ENCODE data around the gene GAB2. TPM values are rescaled to one million over a fixed set of nuclear protein-coding genes. Genes with fewer than 3 reads are reported as not detected.

Gene GAB2
- total and polyA plus RNA-seq, 2 of the 13 experiments (the other 11 are each of a cell fraction or from before 2014, with no cell fraction given), result 4.1 to 8.6 TPM

GRCh38 chr11:78259777-78260487, 157.7 kb downstream of the GAB2 start:
- Histone ChIP-seq H2AFZ (ENCODE audit: low read length) (no peak overlapping the region), H3K4me3 (replicated peaks in 1 of 3; ENCODE audit: insufficient read depth in 1 of 3, low read depth in 2 of 3, low read length in 3 of 3) (no peak overlapping the region), H3K4me2 (ENCODE audit: low read depth, low read length) (no peak overlapping the region), H3K36me3 (replicated peaks in 1 of 2; ENCODE audit: control insufficient read depth in 1 of 2, insufficient read depth in 2 of 2, low read length in 2 of 2) (no peaks in the 10 kb centered on the region), H3K4me1 (ENCODE audit: insufficient read depth, low read length) (peaks cover 14% of the 10 kb centered on the region), H3K9me3 (ENCODE audit: low read length) (no peaks in the 10 kb centered on the region), H3K9ac (ENCODE audit: insufficient read depth, low read depth, low read length) (no peak overlapping the region), H4K20me1 (ENCODE audit: insufficient read depth, low read length) (no peaks in the 10 kb centered on the region), H3K27me3 (ENCODE audit: control insufficient read depth in 1 of 2, insufficient read depth in 2 of 2, low read length in 2 of 2) (no peaks in the 10 kb centered on the region), H3K79me2 (ENCODE audit: insufficient read depth, low read length) (no peaks in the 10 kb centered on the region), H3K27ac (ENCODE audit: extremely low read length, insufficient read depth, low read length) (no peak overlapping the region)
- intact Hi-C loops (cut with micrococcal nuclease; ENCODE audit: unreplicated experiment) (no loop called here), in situ Hi-C loops (cut with HindIII; ENCODE audit: extremely low pct_ligation_motif_present, low pct_unique_long_range_greater_than_20kb) (no loop called here)
- FAIRE-seq (no peak), DNase-seq (ENCODE audit: low spot score) (peak; percentile 5), ATAC-seq (peak; percentile 59)
- WGBS (ENCODE audit: low lambda C conversion rate), result 74% methylated on average over 8 of the region's 8 CpGs
- POLR2A ChIA-PET, result no interaction called here
- BruUV-seq (replicated peaks), result no TSS peak
- CTCF ChIA-PET (ENCODE audit: low intra/inter-chr PET ratio, low total read pairs), result no interaction called here
- TF ChIP-seq ZNF75D (CRISPR knock-in tag; IDR thresholded peaks at IDR 0.05; ENCODE audit: borderline replicate concordance) (no peak), FIP1L1 (IDR thresholded peaks at IDR 0.05; ENCODE audit: borderline replicate concordance, insufficient read depth, low read depth, low read length) (no peak), YEATS2 (CRISPR knock-in tag; IDR thresholded peaks at IDR 0.05; ENCODE audit: borderline replicate concordance) (no peak), ZFP90 (CRISPR knock-in tag; IDR thresholded peaks at IDR 0.05; ENCODE audit: borderline replicate concordance) (no peak), PHF5A (CRISPR knock-in tag; IDR thresholded peaks at IDR 0.05; ENCODE audit: low read depth, unreplicated experiment) (no peak), MXI1 (IDR thresholded peaks at IDR 0.05; ENCODE audit: borderline replicate concordance, low read depth, low read length) (no peak), RAD51 (IDR thresholded peaks at IDR 0.05; ENCODE audit: borderline replicate concordance) (no peak)

- intact Hi-C loops (cut with micrococcal nuclease; ENCODE audit: unreplicated experiment) (no loop called here), in situ Hi-C loops (cut with HindIII; ENCODE audit: extremely low pct_ligation_motif_present, low pct_unique_long_range_greater_than_20kb) (no loop called here)
- Histone ChIP-seq H3K27me3 (ENCODE audit: control insufficient read depth in 1 of 2, insufficient read depth in 2 of 2, low read length in 2 of 2) (no peaks in the 10 kb centered on the region), H3K9me3 (ENCODE audit: low read length) (no peaks in the 10 kb centered on the region), H3K9ac (ENCODE audit: insufficient read depth, low read depth, low read length) (no peak overlapping the region), H2AFZ (ENCODE audit: low read length) (no peak overlapping the region), H3K4me2 (ENCODE audit: low read depth, low read length) (no peak overlapping the region), H3K36me3 (replicated peaks in 1 of 2; ENCODE audit: control insufficient read depth in 1 of 2, insufficient read depth in 2 of 2, low read length in 2 of 2) (no peaks in the 10 kb centered on the region), H3K4me3 (replicated peaks in 1 of 3; ENCODE audit: insufficient read depth in 1 of 3, low read depth in 2 of 3, low read length in 3 of 3) (no peak overlapping the region), H3K4me1 (ENCODE audit: insufficient read depth, low read length) (peaks cover 14% of the 10 kb centered on the region), H3K27ac (ENCODE audit: extremely low read length, insufficient read depth, low read length) (no peak overlapping the region), H4K20me1 (ENCODE audit: insufficient read depth, low read length) (no peaks in the 10 kb centered on the region), H3K79me2 (ENCODE audit: insufficient read depth, low read length) (no peaks in the 10 kb centered on the region)
- BruUV-seq (replicated peaks), result no TSS peak
- FAIRE-seq, result no peak
- POLR2A ChIA-PET, result no interaction called here
- no peak for ATAC-seq
- CTCF ChIA-PET (ENCODE audit: low intra/inter-chr PET ratio, low total read pairs), result no interaction called here
- no peak for DNase-seq (ENCODE audit: low spot score)
- 97% methylated on average over 3 of the region's 3 CpGs for WGBS (ENCODE audit: low lambda C conversion rate)
- TF ChIP-seq JDP2 (CRISPR knock-in tag; IDR thresholded peaks at IDR 0.05; ENCODE audit: borderline replicate concordance) (no peak), ZNF331 (CRISPR knock-in tag; IDR thresholded peaks at IDR 0.05) (no peak), ZFP36L2 (CRISPR knock-in tag; IDR thresholded peaks at IDR 0.05) (no peak), CCAR2 (optimal IDR thresholded peaks at IDR 0.05; ENCODE audit: low read depth, low read length) (no peak), BRD4 (CRISPR knock-in tag; IDR thresholded peaks at IDR 0.05) (no peak), KDM5B (CRISPR knock-in tag; IDR thresholded peaks at IDR 0.05; ENCODE audit: borderline replicate concordance) (no peak), CHD4 (IDR thresholded peaks at IDR 0.05; ENCODE audit: borderline replicate concordance, low read length) (no peak), ZNF143 (CRISPR knock-in tag; IDR thresholded peaks at IDR 0.05) (no peak), SP5 (CRISPR knock-in tag; IDR thresholded peaks at IDR 0.05; ENCODE audit: borderline replicate concordance, low read depth) (no peak), ZBTB3 (CRISPR knock-in tag; IDR thresholded peaks at IDR 0.05; ENCODE audit: borderline replicate concordance, low read depth) (no peak)
These were observed 160.0 kb downstream of the GAB2 start for GRCh38 chr11:78257654-78258053.
